MG63 (cell line): ENCODE data around the gene EVX2. TPM values are rescaled to one million over a fixed set of nuclear protein-coding genes. Genes with fewer than 3 reads are reported as not detected.

Experiments used
- DNase-seq: peaks from one replicate; pipeline ENCODE4 v3.0.0-alpha.2; 2020
- H3K27me3 ChIP-seq: fragments of 250-450 bp; sonication (Bioruptor Pico); 2 replicates; pipeline ENCODE4 v1.5.1; 2020; ENCODE audit warnings: mild to moderate bottlenecking, moderate library complexity
- H3K36me3 ChIP-seq: fragments of 250-450 bp; sonication (Bioruptor Pico); 2 replicates; pipeline ENCODE4 v1.5.1; 2020; ENCODE audit warnings: mild to moderate bottlenecking, moderate library complexity
- H3K4me3 ChIP-seq: fragments of 250-450 bp; sonication (Bioruptor Pico); 2 replicates; pipeline ENCODE4 v1.5.1; 2020; ENCODE audit warnings: mild to moderate bottlenecking, moderate library complexity
- H3K9me3 ChIP-seq: fragments of 250-450 bp; sonication (Bioruptor Pico); 2 replicates; pipeline ENCODE4 v1.5.1; 2020; ENCODE audit warnings: mild to moderate bottlenecking, moderate library complexity
- total RNA-seq: library from RNA; depleted of rRNA; stranded (reverse); fragments of >200 nt; shearing (Covaris generic); gene quantifications from 2 replicates; pipeline ENCODE4 v1.2.3, GENCODE V29; 2014; ENCODE audit warnings: low replicate concordance; rRNA removed

The EVX2 gene
- total RNA-seq, 1 experiment from 2014 or later: not detected

DNA sequence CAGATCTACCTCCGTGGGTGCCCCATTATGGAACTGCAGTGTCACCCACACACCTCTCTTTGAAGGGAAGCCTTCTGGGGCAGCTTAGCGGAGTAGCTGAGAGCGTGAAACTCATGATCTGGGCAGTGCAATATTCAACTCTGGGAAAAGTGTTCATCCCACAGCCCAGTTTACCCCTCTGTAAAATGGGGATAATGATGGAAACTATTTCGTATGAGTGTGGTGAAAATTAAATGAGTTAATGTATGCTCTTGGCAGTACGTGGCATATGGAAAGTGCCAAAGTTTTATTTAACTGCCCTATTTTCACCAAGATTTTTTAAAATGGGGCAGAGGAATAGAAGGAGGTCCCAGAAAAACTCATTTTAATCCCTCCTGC is 11.5 kb downstream of the EVX2 start:
- Histone ChIP-seq H3K4me3 (no peak overlapping the region), H3K27me3 (peaks cover 9% of the 10 kb centered on the region), H3K36me3 (no peaks in the 10 kb centered on the region), H3K9me3 (no peaks in the 10 kb centered on the region)
- DNase-seq: no peak

DNA sequence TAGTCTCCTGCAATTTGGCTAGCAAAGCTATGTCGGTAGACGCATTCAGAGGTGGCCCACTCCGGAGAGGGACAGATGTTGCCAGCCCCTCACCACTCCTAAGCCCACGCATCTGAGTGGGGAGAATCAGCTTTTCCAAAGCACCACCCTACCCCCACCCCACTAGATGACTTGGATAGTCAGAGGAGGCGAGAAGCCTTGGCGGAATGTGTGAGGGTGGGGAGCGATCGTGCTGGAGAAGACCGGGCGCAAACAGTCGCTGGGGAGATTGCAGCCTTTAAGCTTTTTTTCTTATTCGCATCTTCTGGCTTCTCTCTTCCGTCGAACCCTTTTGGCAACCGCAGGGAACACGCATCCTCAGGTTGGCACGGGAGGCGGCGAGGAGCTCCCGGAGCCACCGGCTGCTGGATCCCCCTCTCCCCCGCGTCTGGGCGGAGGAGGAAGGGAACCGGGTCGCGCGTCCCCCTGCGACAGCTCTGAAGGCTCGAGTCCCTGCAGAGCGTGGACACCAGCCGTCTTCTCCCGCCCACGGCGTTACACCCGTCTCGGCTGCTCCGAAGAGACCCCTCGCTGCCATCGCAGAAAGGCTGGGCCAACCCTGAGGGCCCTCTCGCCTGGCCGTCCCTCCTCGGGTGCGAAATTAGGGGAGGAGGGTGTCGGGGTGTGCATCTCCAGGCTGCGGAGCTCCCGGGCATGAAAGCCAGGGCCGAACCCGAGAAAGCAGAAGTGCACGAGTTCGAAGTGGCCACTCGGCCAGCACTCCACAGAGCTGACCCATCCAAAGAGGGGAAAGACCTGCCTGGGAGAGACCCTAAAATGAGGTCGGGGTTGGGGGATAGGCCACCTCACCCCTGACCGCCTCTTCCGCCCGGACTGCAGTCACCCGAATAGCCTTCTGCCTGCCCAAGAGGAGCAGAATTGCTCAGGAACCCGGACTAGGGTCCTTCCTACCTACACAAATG is 12.2 kb downstream of the EVX2 start:
- H3K9me3 ChIP-seq: no peaks in the 10 kb centered on the region
- no peak for DNase-seq
- H3K27me3 ChIP-seq: peaks cover 3% of the 10 kb centered on the region
- H3K4me3 ChIP-seq: no peak overlapping the region
- no peaks in the 10 kb centered on the region for H3K36me3 ChIP-seq

DNA sequence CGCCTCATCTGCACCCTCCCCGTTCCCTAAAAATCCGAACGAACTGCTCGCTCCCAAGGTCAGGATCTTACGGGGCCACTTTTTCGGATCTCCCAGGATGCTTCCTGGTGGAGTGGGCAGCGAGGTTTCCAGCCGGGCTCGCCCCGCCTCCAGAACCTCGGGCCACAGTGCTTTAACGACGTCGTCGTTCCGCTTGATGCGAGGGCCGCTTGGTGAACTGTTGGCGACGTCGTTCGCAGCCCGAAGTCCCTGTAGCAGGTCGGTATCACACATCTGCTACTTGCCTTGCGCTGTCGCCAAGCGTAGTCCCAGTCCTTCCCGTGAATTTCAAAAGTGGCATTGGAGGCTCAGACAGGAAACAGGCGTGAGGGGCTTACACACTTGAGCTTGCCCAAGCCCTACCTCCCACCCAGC is 15.3 kb downstream of the EVX2 start:
- H3K9me3 ChIP-seq: no peaks in the 10 kb centered on the region
- no peak for DNase-seq
- H3K27me3 ChIP-seq: peaks cover 5% of the 10 kb centered on the region; the same call in 1 of the 2 replicates
- H3K4me3 ChIP-seq: no peak overlapping the region
- H3K36me3 ChIP-seq: no peaks in the 10 kb centered on the region

- peaks cover 5% of the 10 kb centered on the region; the same call in 1 of the 2 replicates for H3K27me3 ChIP-seq
- no peaks in the 10 kb centered on the region for H3K36me3 ChIP-seq
- no peak overlapping the region for H3K4me3 ChIP-seq
- H3K9me3 ChIP-seq: no peaks in the 10 kb centered on the region
- DNase-seq: no peak
These were observed 16.0 kb downstream of the EVX2 start for GRCh38 chr2:176067589-176068418.

DNA sequence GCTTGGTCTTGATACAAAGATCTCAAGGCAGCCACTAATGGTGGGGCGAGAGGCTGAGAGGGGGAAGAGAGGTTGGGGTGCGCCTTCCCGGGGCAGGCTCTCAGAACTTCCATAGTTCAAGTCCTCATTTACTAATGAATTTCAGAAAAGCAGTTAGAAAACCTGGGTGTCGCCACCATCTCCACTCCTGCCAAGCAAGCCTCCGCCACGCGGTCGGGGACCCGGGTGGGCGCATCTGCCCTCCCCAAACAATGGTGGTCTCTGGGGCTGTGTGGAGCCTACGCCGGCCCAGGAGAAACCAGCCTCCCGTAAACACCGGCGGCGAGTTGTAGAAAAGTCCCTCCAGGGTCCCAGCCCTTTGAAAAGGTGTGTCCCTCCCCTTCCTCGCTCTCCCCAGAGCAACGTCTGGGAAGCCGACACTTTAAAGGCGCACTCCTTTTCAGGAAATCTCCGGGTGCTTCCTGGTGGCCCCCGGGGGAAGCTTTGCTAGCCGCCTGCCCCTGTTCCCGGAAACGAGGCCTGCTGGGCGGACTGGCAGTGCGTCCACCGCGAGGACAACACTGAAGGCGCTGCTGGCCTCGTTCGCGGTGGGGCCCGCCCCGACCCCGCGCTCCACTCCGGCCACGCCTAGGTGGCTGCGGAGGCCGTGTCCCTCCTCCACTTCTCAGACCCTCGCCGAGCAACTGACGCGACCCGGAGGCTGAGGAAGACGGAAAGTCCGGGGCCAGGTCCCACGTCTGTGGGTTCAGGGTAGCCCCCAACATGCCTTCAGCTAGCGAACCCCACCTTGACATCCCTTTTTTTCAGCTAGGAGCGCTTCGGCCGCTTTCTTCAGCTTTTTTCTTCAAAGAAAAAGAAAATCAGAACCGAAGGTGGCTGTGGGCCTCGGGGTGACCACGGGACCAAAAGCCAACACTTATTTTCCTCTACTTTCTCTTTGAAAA is 16.8 kb downstream of the EVX2 start:
- Histone ChIP-seq H3K36me3 (no peaks in the 10 kb centered on the region), H3K4me3 (no peak overlapping the region), H3K9me3 (no peaks in the 10 kb centered on the region), H3K27me3 (peaks cover 5% of the 10 kb centered on the region; the same call in 1 of the 2 replicates)
- no peak for DNase-seq

DNA sequence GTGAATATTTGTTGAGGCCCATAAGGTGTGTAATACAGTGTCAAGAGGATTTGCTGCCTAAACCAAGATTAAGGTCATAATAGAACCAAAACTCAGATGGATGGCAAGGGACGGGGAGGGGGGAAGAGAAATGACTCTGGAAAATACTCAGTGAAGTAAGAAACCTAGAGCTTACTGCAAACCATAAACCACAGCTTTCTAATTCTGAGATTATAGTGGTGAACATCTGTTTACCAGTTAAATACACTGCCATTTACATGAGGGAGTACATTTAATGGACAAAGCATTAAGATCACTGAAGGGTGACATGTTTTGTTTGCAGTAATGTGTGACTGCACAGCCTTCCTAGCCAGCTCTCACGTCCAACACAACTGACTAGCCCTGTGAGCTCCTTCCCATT is 19.8 kb downstream of the EVX2 start:
- H3K36me3 ChIP-seq: no peaks in the 10 kb centered on the region
- H3K9me3 ChIP-seq: no peaks in the 10 kb centered on the region
- no peak for DNase-seq
- no peak overlapping the region for H3K4me3 ChIP-seq
- peaks cover 5% of the 10 kb centered on the region; the same call in 1 of the 2 replicates for H3K27me3 ChIP-seq

GRCh38 chr2:176056406-176056805 is 27.4 kb downstream of the EVX2 start:
- Histone ChIP-seq H3K27me3 (no peaks in the 10 kb centered on the region; the same call in 1 of the 2 replicates), H3K4me3 (no peak overlapping the region), H3K36me3 (no peaks in the 10 kb centered on the region), H3K9me3 (no peaks in the 10 kb centered on the region)
- DNase-seq: no peak

DNA sequence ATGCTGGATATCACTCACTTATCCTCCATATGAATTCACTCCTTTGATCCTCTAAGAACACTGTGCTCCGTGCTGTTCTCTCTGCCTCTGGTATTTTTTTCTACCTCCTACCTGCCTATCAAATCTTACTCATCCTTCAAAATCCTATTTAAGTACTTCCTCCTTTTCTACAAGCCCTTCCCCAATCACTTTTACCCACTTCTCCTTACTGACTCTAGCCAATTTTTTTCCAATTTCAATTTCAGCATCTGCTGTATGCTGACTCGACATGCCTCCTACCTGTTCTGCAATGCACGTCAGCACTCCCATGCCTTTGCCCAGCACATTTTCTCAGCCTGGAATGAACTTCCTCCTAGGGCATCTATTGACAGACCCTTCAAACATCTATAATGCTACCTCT is 44.4 kb downstream of the EVX2 start:
- no peak for DNase-seq
- H3K27me3 ChIP-seq: peaks cover 3% of the 10 kb centered on the region; the same call in 1 of the 2 replicates
- no peak overlapping the region for H3K4me3 ChIP-seq
- H3K9me3 ChIP-seq: no peaks in the 10 kb centered on the region
- no peaks in the 10 kb centered on the region for H3K36me3 ChIP-seq

DNA sequence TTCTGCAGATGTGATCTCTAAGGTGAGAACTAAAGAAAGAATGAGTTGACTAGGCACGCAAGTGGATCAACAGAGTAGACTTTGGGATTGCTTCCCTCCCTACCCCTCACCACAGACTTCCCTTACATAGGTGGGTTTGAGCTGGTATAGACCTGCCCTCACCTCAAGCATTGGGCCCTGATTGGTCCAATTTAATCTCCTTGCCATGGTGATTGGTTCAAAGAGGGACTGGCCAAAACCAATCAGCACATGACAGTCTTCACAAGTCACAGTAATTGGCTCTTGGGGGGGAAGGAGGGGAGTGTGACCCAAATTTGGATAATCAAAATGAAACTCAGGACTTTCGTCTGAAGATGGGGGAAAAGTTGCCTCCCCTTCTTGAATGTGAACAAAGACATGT is 45.1 kb downstream of the EVX2 start:
- no peaks in the 10 kb centered on the region for H3K9me3 ChIP-seq
- peaks cover 3% of the 10 kb centered on the region; the same call in 1 of the 2 replicates for H3K27me3 ChIP-seq
- no peak for DNase-seq
- H3K4me3 ChIP-seq: no peak overlapping the region
- H3K36me3 ChIP-seq: no peaks in the 10 kb centered on the region

DNA sequence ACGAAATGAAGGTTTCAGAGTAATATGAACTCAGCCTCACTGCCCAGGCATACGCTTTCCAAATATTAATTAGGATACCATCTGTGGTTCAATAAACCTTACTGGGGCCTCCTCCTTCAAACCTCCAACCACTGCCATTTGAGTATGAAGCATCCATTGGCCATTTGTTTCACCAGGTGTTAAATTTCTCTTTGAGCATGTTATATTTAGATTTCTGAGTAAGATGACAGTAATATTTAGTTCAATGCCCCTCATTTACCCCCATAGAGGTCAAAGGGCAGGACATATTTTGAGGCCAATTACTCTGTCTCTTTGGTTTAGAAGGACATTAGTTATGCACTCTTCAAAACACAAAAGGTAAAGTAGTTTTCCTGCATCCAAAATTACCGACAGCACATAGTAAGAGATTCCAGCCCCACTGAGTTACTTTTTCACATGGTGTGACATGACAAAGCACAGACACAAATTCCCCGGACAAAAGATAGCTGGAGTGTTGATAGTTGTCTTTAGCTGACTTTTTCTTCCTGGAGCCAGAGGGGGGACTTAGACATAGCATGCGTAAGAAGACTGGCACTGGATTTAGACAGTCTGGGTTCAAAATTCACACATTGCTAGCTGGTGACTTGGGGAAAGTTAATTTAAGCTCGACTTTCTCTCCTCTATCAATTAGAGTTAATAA is 48.6 kb downstream of the EVX2 start:
- 0 out of 2 replicates have a peak, but pooled peaks cover 2% of the 10 kb centered on the region for H3K27me3 ChIP-seq

GRCh38 chr2:176027806-176028205 is 56.0 kb downstream of the EVX2 start:
- Histone ChIP-seq H3K36me3 (no peaks in the 10 kb centered on the region), H3K4me3 (no peak overlapping the region), H3K27me3 (peaks cover 14% of the 10 kb centered on the region), H3K9me3 (no peaks in the 10 kb centered on the region)
- no peak for DNase-seq

More for the DNA sequence above, 48.6 kb downstream of the EVX2 start:
- H3K4me3 ChIP-seq: no peak overlapping the region
- H3K36me3 ChIP-seq: no peaks in the 10 kb centered on the region
- H3K9me3 ChIP-seq: no peaks in the 10 kb centered on the region
- DNase-seq: no peak

Other genes starting within 250 kb of the EVX2 start
- 38.4 and 71.7 TPM in 2 replicates for gene LNPK, start 81.7 kb downstream of the EVX2 start, total RNA-seq
- 3.4 and 5.4 TPM in 2 replicates for gene HOXD13, start 8.8 kb upstream of the EVX2 start, total RNA-seq
- not detected in 2 replicates for gene HOXD12, start 15.8 kb upstream of the EVX2 start, total RNA-seq
- 3.6 and 9.7 TPM in 2 replicates for gene HOXD11, start 23.3 kb upstream of the EVX2 start, total RNA-seq
- gene HOXD10, start 32.8 kb upstream of the EVX2 start, total RNA-seq: 3.8 and 4.8 TPM in 2 replicates
- gene HOXD9, start 38.8 kb upstream of the EVX2 start, total RNA-seq: 0.16 and 2.3 TPM in 2 replicates
- 13.4 and 15.5 TPM in 2 replicates for gene HOXD8, start 45.7 kb upstream of the EVX2 start, total RNA-seq
- 0.26 TPM in 1 of 2 replicates, not detected in the other for gene HOXD4, start 67.6 kb upstream of the EVX2 start, total RNA-seq
- 0.32 and 1.5 TPM in 2 replicates for gene HOXD3, start 73.3 kb upstream of the EVX2 start, total RNA-seq
- gene HOXD1, start 104.7 kb upstream of the EVX2 start, total RNA-seq: 0.20 TPM in 1 of 2 replicates, not detected in the other
- gene MTX2, start 185.5 kb upstream of the EVX2 start, total RNA-seq: 34.8 and 40.6 TPM in 2 replicates